Measurements from ENCODE around the gene ITIH5. TPM values are rescaled to one million over a fixed set of nuclear protein-coding genes. Genes with fewer than 3 reads are reported as not detected.

ITIH5 gene
- total and polyA plus RNA-seq, 9 of the 15 experiments (the other 6 are each of a cell fraction or from before 2014, with no cell fraction given) = 0.52 to 4.5 (median 2.6) TPM

DNA sequence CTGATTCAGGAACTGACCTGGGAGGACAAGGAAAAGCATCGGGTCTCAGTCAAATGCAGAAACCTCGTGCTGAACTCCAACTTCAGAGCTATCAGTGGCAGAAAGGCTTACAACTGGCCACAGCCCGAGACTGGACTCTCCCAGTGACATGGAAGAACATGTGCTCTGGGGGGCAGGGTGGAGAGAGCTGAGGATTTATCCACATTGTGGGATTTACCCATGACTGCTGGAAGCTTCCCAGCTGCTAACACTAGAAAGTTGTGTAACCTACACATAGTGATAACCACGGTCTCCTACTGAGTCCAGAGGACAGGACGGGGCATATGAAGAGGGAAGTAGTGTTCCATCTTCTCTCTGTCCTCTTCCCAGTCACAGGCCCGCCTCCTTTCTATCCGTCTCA lies 103.4 kb downstream of the ITIH5 start:
- H3K9me1 ChIP-seq (ENCODE audit: control insufficient read depth, insufficient read depth, low read length) = no peaks in the 10 kb centered on the region
- FAIRE-seq = no peak
- CTCF ChIA-PET (ENCODE audit: low intra/inter-chr PET ratio) = no interaction called here

DNA sequence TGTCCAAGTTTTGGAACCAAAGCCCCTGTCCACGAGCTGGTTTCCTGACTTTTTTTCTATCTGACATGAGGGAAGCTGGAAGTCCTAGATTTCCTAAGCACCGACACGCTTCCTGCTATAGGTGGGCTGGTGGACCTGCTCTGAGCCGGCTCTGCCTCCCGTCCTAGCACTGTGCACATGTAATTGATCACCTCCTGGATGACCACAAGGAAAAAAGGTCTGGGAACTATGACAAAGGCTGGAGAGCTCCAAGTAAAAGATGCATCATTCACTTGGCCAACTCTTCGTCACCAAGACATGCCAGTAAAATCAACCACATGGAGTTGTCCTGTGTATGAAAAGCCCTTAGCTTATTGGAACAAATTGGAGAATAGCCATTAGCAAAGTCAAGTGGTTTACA lies 104.8 kb downstream of the ITIH5 start:
- H3K9me1 ChIP-seq (ENCODE audit: control insufficient read depth, insufficient read depth, low read length) = no peaks in the 10 kb centered on the region
- no peak overlapping the region for H3K4me2 ChIP-seq (ENCODE audit: insufficient read depth, low read length)
- H3K4me3 ChIP-seq = no peak overlapping the region
- no peaks in the 10 kb centered on the region for H3K4me1 ChIP-seq (replicated peaks in 1 of 2; ENCODE audit: control insufficient read depth in 2 of 2, insufficient read depth in 2 of 2, low read length in 2 of 2)
- intact Hi-C loops (cut with micrococcal nuclease) (no loop called here), in situ Hi-C loops (cut with MboI) (no loop called here)
- ChIA-PET CTCF (ENCODE audit: low intra/inter-chr PET ratio) (no interaction called here), POLR2A (interaction anchor here (0.9 kb wide), 1 partner anchor 115 kb away, joined by 3 read pairs; no protein-coding TSS in a partner anchor)
- H4K20me1 ChIP-seq (replicated peaks; ENCODE audit: control insufficient read depth, insufficient read depth, low read length) = no peaks in the 10 kb centered on the region; the same call in 1 of the 2 replicates
- H3K36me3 ChIP-seq (ENCODE audit: control insufficient read depth, insufficient read depth, low read length) = no peaks in the 10 kb centered on the region
- DNase-seq (ENCODE audit: extremely low read depth in 1 of 4, low spot score in 3 of 4) (no peak), ATAC-seq (no peak), FAIRE-seq (no peak)
- WGBS (ENCODE audit: insufficient coverage, low coverage, missing lambda C conversion rate) = 2% methylated on average over 6 of the region's 6 CpGs
- peaks cover 26 to 36% of the 10 kb centered on the region in 2 experiments; a peak in 3 of 5 replicates for H3K27me3 ChIP-seq (ENCODE audit: control insufficient read depth in 2 of 2, insufficient read depth in 2 of 2, low read length in 2 of 2)
- BruUV-seq (replicated peaks) = no TSS peak
- no peak for TF ChIP-seq ETV6 (IDR thresholded peaks at IDR 0.05; ENCODE audit: borderline replicate concordance in 1 of 2, low read depth in 2 of 2, low read length in 1 of 2)
- no peak for TF ChIP-seq ETV6 (CRISPR knock-in tag; IDR thresholded peaks at IDR 0.05; ENCODE audit: borderline replicate concordance)
- TF ChIP-seq TAL1 (IDR thresholded peaks at IDR 0.05) = no peak
- TF ChIP-seq, protein P1, sequence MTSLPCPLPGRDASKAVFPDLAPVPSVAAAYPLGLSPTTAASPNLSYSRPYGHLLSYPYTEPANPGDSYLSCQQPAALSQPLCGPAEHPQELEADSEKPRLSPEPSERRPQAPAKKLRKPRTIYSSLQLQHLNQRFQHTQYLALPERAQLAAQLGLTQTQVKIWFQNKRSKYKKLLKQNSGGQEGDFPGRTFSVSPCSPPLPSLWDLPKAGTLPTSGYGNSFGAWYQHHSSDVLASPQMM (CRISPR knock-in tag; IDR thresholded peaks at IDR 0.05) = no peak
- no peak for TF ChIP-seq ATF1 (CRISPR knock-in tag; IDR thresholded peaks at IDR 0.05)
- no peak for TF ChIP-seq ATF1 (tag; IDR thresholded peaks at IDR 0.05)
- no peak for TF ChIP-seq PCBP1 (IDR thresholded peaks at IDR 0.05; ENCODE audit: low read depth, low read length, poor library complexity, severe bottlenecking)
- no peak for TF ChIP-seq POLR3A (IDR thresholded peaks at IDR 0.05; ENCODE audit: borderline replicate concordance, extremely low read depth, insufficient read depth, insufficient read length)
- TF ChIP-seq ZNF444 (CRISPR knock-in tag; IDR thresholded peaks at IDR 0.05) = no peak
- H3K9me3 ChIP-seq (replicated peaks; ENCODE audit: control insufficient read depth, insufficient read depth, low read depth, low read length) = no peaks in the 10 kb centered on the region
- H3K9ac ChIP-seq (ENCODE audit: insufficient read depth in 1 of 2, low read depth in 2 of 2, low read length in 2 of 2) = no peak overlapping the region
- no peak overlapping the region for H3K27ac ChIP-seq (ENCODE audit: extremely low read depth, low read depth, low read length)
- H3K79me2 ChIP-seq (ENCODE audit: control insufficient read depth, insufficient read depth, low read length) = no peaks in the 10 kb centered on the region
- no peak overlapping the region for H2AFZ ChIP-seq (ENCODE audit: low read depth, low read length)

More for the DNA sequence above, 103.4 kb downstream of the ITIH5 start:
- Histone ChIP-seq H3K36me3 (ENCODE audit: control insufficient read depth, insufficient read depth, low read length) (no peaks in the 10 kb centered on the region), H2AFZ (ENCODE audit: low read depth, low read length) (no peak overlapping the region), H3K27me3 (ENCODE audit: control insufficient read depth in 2 of 2, insufficient read depth in 2 of 2, low read length in 2 of 2) (peaks cover 26 to 36% of the 10 kb centered on the region in 2 experiments; a peak in 3 of 5 replicates), H3K4me3 (no peak overlapping the region), H3K4me2 (ENCODE audit: insufficient read depth, low read length) (no peak overlapping the region), H3K9me3 (replicated peaks; ENCODE audit: control insufficient read depth, insufficient read depth, low read depth, low read length) (no peaks in the 10 kb centered on the region), H4K20me1 (replicated peaks; ENCODE audit: control insufficient read depth, insufficient read depth, low read length) (no peaks in the 10 kb centered on the region; the same call in 1 of the 2 replicates), H3K27ac (ENCODE audit: extremely low read depth, low read depth, low read length) (no peak overlapping the region), H3K9ac (ENCODE audit: insufficient read depth in 1 of 2, low read depth in 2 of 2, low read length in 2 of 2) (no peak overlapping the region), H3K79me2 (ENCODE audit: control insufficient read depth, insufficient read depth, low read length) (no peaks in the 10 kb centered on the region), H3K4me1 (replicated peaks in 1 of 2; ENCODE audit: control insufficient read depth in 2 of 2, insufficient read depth in 2 of 2, low read length in 2 of 2) (no peaks in the 10 kb centered on the region)
- POLR2A ChIA-PET = interaction anchor here (1.0 kb wide), 1 partner anchor 15 kb away, joined by 3 read pairs; no protein-coding TSS in a partner anchor
- BruUV-seq (replicated peaks) = no TSS peak
- in situ Hi-C loops (cut with MboI) = no loop called here
- TF ChIP-seq U2AF2 (optimal IDR thresholded peaks at IDR 0.05; ENCODE audit: low read depth, low read length) = no peak
- no peak for TF ChIP-seq ZNF174 (CRISPR knock-in tag; IDR thresholded peaks at IDR 0.05)
- no peak for TF ChIP-seq HNRNPK (IDR thresholded peaks at IDR 0.05; ENCODE audit: low read depth, low read length, poor library complexity, severe bottlenecking)
- no peak for TF ChIP-seq FOXA3 (CRISPR knock-in tag; conservative IDR thresholded peaks at IDR 0.05 in 1 of 2, IDR thresholded peaks at IDR 0.05 in 1 of 2)
- no peak for TF ChIP-seq MAFF (IDR thresholded peaks at IDR 0.05; ENCODE audit: low read length)
- no peak for TF ChIP-seq RUNX1 (IDR thresholded peaks at IDR 0.05; ENCODE audit: low read depth)
- no peak for TF ChIP-seq GATAD2A (IDR thresholded peaks at IDR 0.05)
- TF ChIP-seq KDM5B (IDR thresholded peaks at IDR 0.05; ENCODE audit: insufficient replicate concordance, low read depth, low read length) = no peak
- no peak for TF ChIP-seq SMAD4 (CRISPR knock-in tag; conservative IDR thresholded peaks at IDR 0.05)
- no peak for ATAC-seq
- no peak for DNase-seq (ENCODE audit: extremely low read depth in 1 of 4, low spot score in 3 of 4)
- WGBS (ENCODE audit: insufficient coverage, low coverage, missing lambda C conversion rate) = 2% methylated on average over 7 of the region's 7 CpGs
- intact Hi-C loops (cut with micrococcal nuclease) = no loop called here
